Brain microvascular endothelial cell (primary cell): ENCODE measurements around the gene SPNS1.
"Not testable (repeated sequence)": the region's sequence is repeated elsewhere in the genome, so short reads cannot be mapped to it uniquely, and the experiment has no call there.

ENCODE experiments used
- DNase-seq: peaks from one replicate; pipeline ENCODE4 v3.0.0-alpha.2; 2020
- H3K27ac ChIP-seq: fragments of 250-450 bp; sonication (Bioruptor Pico); 2 replicates; pipeline ENCODE4 v1.5.1; 2020; ENCODE audit warnings: mild to moderate bottlenecking, moderate library complexity
- H3K27me3 ChIP-seq: fragments of 250-450 bp; sonication (Bioruptor Pico); replicated peaks from 2 replicates; pipeline ENCODE4 v1.5.1; 2020; ENCODE audit warnings: mild to moderate bottlenecking
- H3K36me3 ChIP-seq: fragments of 250-450 bp; sonication (Bioruptor Pico); replicated peaks from 2 replicates; pipeline ENCODE4 v1.5.1; 2020; ENCODE audit warnings: mild to moderate bottlenecking
- H3K4me3 ChIP-seq: 2 replicates; pipeline ENCODE4 v1.5.1; 2011; ENCODE audit warnings: low read depth, mild to moderate bottlenecking, control low read depth, low read length, moderate library complexity
- CTCF ChIP-seq: IDR thresholded peaks from 2 replicates; pipeline ENCODE4 v1.5.1; 2011; ENCODE audit warnings: low read depth, mild to moderate bottlenecking, moderate library complexity, low read length, control low read depth, inconsistent platforms; ENCODE audit errors: missing control alignments
- in situ Hi-C: cut with HindIII; loops from 2 replicates; pipeline ENCODE4 v1.10.0; 2017; ENCODE audit warnings: low sequenced_read_pairs, low pct_ligation_motif_present

The SPNS1 gene

GRCh38 chr16:28998837-28999236 is 24.3 kb downstream of the SPNS1 start:
- in situ Hi-C loops: no loop called here
- TF ChIP-seq CTCF: no peak
- Histone ChIP-seq H3K4me3 (no peak overlapping the region), H3K27me3 (no peaks in the 10 kb centered on the region), H3K27ac (no peak overlapping the region), H3K36me3 (no peaks in the 10 kb centered on the region)
- no peak for DNase-seq

- Histone ChIP-seq H3K27ac (no peak overlapping the region), H3K4me3 (no peak overlapping the region), H3K27me3 (no peaks in the 10 kb centered on the region), H3K36me3 (no peaks in the 10 kb centered on the region)
- TF ChIP-seq CTCF: no peak
- in situ Hi-C loops: no loop called here
- no peak for DNase-seq
Measured at GRCh38 chr16:28999577-28999976, 25.0 kb downstream of the SPNS1 start.

GRCh38 chr16:29000019-29000418 is 25.4 kb downstream of the SPNS1 start:
- Histone ChIP-seq H3K27ac (no peak overlapping the region), H3K4me3 (no peak overlapping the region), H3K36me3 (no peaks in the 10 kb centered on the region), H3K27me3 (no peaks in the 10 kb centered on the region)
- in situ Hi-C loops: no loop called here
- no peak for TF ChIP-seq CTCF
- no peak for DNase-seq

- in situ Hi-C loops, H3K36me3 ChIP-seq, DNase-seq, H3K27ac ChIP-seq, H3K4me3 ChIP-seq, H3K27me3 ChIP-seq: not testable (repeated sequence)
Measured at GRCh38 chr16:29004496-29005139, 30.0 kb downstream of the SPNS1 start.

- DNase-seq: peak; percentile 61
- Histone ChIP-seq H3K4me3 (no peak overlapping the region), H3K27me3 (no peaks in the 10 kb centered on the region), H3K27ac (no peak overlapping the region), H3K36me3 (no peaks in the 10 kb centered on the region)
- in situ Hi-C loops: no loop called here
- no peak for TF ChIP-seq CTCF
Measured at GRCh38 chr16:29007730-29008593, 33.4 kb downstream of the SPNS1 start.

- in situ Hi-C loops: no loop called here
- H3K36me3 ChIP-seq: no peaks in the 10 kb centered on the region
- DNase-seq: no peak
- no peak overlapping the region for H3K27ac ChIP-seq
- TF ChIP-seq CTCF: no peak
- no peak overlapping the region for H3K4me3 ChIP-seq
- H3K27me3 ChIP-seq: no peaks in the 10 kb centered on the region
Measured at GRCh38 chr16:29009050-29009837, 34.7 kb downstream of the SPNS1 start.
